ENCODE results near the gene CPNE2. TPM values are rescaled to one million over a fixed set of nuclear protein-coding genes. Genes with fewer than 3 reads are reported as not detected.

CPNE2 gene
- total and polyA plus RNA-seq, 4 donors = 6.8 to 14.6 (median 11.0) TPM

DNA sequence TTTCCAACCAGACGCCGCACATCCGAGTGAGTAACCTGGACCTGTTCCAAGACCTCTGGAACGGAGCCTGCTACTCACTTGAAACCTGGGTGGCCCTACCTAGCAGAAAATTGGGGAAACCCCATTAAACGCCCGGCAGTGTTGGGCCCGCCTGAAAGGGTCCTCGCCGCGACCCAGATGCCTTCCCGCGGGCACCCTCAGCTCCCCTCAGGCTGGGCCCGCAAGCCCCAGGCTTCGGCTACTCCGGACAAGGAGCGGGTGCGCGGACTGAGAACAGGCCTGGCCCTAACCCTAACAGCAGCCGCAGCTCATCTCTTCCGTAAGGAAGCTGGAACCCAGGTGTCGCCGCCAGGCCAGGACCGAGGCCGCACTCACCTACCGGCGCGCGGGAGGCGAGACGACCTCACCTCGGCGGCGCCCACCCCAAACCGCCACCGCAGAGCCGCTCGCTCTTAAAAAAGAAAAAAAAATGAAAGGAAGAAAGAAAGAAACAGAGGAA, 93.1 kb downstream of the CPNE2 start:
- Histone ChIP-seq H3K4me1 (ENCODE audit: control insufficient read depth in 4 of 4, insufficient read depth in 4 of 4, low read length in 3 of 4) (peaks cover 4 to 26% (median 15%) of the 10 kb centered on the region in 4 donors), H3K27me3 (ENCODE audit: control insufficient read depth in 4 of 4, insufficient read depth in 4 of 4, low read length in 3 of 4) (no peaks in the 10 kb centered on the region), H3K36me3 (ENCODE audit: control insufficient read depth in 4 of 4, insufficient read depth in 3 of 4, low read depth in 1 of 4, low read length in 3 of 4) (no peaks in the 10 kb centered on the region), H3K9me3 (ENCODE audit: control insufficient read depth in 4 of 4, low read length in 3 of 4) (no peaks in the 10 kb centered on the region), H3K9ac (ENCODE audit: low read depth in 1 of 2, low read length in 2 of 2) (peak overlapping the region; percentile 73 to 83), H3K27ac (ENCODE audit: low read depth in 1 of 2, low read length in 2 of 2) (peak overlapping the region; percentile 90), H3K4me3 (ENCODE audit: low read depth in 1 of 3, low read length in 3 of 3) (peak overlapping the region; percentile 87 to 95 (median 92))
- no peak for DNase-seq (ENCODE audit: low spot score)
- TF ChIP-seq, protein P1, sequence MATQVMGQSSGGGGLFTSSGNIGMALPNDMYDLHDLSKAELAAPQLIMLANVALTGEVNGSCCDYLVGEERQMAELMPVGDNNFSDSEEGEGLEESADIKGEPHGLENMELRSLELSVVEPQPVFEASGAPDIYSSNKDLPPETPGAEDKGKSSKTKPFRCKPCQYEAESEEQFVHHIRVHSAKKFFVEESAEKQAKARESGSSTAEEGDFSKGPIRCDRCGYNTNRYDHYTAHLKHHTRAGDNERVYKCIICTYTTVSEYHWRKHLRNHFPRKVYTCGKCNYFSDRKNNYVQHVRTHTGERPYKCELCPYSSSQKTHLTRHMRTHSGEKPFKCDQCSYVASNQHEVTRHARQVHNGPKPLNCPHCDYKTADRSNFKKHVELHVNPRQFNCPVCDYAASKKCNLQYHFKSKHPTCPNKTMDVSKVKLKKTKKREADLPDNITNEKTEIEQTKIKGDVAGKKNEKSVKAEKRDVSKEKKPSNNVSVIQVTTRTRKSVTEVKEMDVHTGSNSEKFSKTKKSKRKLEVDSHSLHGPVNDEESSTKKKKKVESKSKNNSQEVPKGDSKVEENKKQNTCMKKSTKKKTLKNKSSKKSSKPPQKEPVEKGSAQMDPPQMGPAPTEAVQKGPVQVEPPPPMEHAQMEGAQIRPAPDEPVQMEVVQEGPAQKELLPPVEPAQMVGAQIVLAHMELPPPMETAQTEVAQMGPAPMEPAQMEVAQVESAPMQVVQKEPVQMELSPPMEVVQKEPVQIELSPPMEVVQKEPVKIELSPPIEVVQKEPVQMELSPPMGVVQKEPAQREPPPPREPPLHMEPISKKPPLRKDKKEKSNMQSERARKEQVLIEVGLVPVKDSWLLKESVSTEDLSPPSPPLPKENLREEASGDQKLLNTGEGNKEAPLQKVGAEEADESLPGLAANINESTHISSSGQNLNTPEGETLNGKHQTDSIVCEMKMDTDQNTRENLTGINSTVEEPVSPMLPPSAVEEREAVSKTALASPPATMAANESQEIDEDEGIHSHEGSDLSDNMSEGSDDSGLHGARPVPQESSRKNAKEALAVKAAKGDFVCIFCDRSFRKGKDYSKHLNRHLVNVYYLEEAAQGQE (IDR thresholded peaks at IDR 0.05) = no peak
- no peak for TF ChIP-seq NR2F2 (IDR thresholded peaks at IDR 0.05)
- TF ChIP-seq JUND (IDR thresholded peaks at IDR 0.05) = no peak
- under 1% methylated on average over 37 of the region's 37 CpGs for WGBS

DNA sequence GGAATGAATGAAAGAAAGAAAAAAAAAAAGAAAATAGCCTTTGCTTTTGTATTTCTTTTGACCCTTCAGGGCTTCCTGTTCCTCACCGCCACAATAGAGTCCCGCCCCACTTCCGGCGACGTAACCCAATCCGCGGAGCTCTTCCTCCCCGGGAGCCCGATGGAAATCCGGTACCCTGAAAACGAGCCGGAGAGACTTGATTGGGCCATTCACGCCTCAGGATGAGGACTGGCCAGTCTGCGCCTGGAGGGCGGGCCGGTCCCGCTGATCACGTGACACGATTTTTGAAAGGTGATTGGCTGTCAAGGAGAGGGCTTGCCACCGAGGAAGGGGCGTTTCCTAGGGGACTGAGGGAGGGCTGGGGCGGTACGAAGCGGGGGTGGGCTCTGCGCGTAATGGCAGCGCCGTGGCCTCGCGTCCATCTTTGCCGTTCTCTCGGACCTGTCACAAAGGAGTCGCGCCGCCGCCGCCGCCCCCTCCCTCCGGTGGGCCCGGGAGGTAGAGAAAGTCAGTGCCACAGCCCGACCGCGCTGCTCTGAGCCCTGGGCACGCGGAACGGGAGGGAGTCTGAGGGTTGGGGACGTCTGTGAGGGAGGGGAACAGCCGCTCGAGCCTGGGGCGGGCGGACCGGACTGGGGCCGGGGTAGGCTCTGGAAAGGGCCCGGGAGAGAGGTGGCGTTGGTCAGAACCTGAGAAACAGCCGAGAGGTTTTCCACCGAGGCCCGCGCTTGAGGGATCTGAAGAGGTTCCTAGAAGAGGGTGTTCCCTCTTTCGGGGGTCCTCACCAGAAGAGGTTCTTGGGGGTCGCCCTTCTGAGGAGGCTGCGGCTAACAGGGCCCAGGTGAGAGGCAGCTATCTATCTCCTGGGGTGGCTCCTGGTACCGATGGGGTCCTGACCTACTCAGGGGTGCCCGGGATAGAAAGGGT, 93.8 kb downstream of the CPNE2 start, which contains the start of the genes PSME3IP1 and RSPRY1:
Gene PSME3IP1, minus strand, starts transcription at position 95 of the 927 bp plus-strand sequence. CDS start 12,185 bp downstream, outside the sequence.
Gene RSPRY1, plus strand, starts transcription at position 385 of the 927 bp plus-strand sequence. CDS start 18,330 bp downstream, outside the sequence.
- H3K4me1 ChIP-seq (ENCODE audit: control insufficient read depth in 4 of 4, insufficient read depth in 4 of 4, low read length in 3 of 4) = peaks cover 4 to 33% (median 15%) of the 10 kb centered on the region in 4 donors
- H3K9ac ChIP-seq (ENCODE audit: low read depth in 1 of 2, low read length in 2 of 2) = peak within 1 kb of the TSS; percentile 73 to 83
- peak within 1 kb of the TSS; percentile 91 to 93 for H3K27ac ChIP-seq (ENCODE audit: low read depth in 1 of 2, low read length in 2 of 2)
- no peaks in the 10 kb centered on the region for H3K36me3 ChIP-seq (ENCODE audit: control insufficient read depth in 4 of 4, insufficient read depth in 3 of 4, low read depth in 1 of 4, low read length in 3 of 4)
- TF ChIP-seq NR2F2 (IDR thresholded peaks at IDR 0.05) (no peak), YY1 (IDR thresholded peaks at IDR 0.05) (peak; percentile 98), JUND (IDR thresholded peaks at IDR 0.05) (peak in 1 of 2 donors; percentile 52), GABPA (IDR thresholded peaks at IDR 0.05 in 1 of 2, conservative IDR thresholded peaks at IDR 0.05 in 1 of 2) (peak; percentile 88 to 97), HNF4G (IDR thresholded peaks at IDR 0.05) (no peak), RXRA (IDR thresholded peaks at IDR 0.05) (peak in 1 of 2 donors; percentile 23), HNF4A (conservative IDR thresholded peaks at IDR 0.05) (peak in 1 of 2 donors; percentile 33), TAF1 (conservative IDR thresholded peaks at IDR 0.05) (no peak), EGR1 (IDR thresholded peaks at IDR 0.05; ENCODE audit: low read depth in 2 of 2) (peak; percentile 78 to 86), FOXA1 (IDR thresholded peaks at IDR 0.05) (no peak), RAD21 (IDR thresholded peaks at IDR 0.05) (peak in 1 of 2 donors; percentile 15), FOXA2 (IDR thresholded peaks at IDR 0.05) (no peak), SP1 (IDR thresholded peaks at IDR 0.05) (peak; percentile 87)
- TF ChIP-seq, protein P2, sequence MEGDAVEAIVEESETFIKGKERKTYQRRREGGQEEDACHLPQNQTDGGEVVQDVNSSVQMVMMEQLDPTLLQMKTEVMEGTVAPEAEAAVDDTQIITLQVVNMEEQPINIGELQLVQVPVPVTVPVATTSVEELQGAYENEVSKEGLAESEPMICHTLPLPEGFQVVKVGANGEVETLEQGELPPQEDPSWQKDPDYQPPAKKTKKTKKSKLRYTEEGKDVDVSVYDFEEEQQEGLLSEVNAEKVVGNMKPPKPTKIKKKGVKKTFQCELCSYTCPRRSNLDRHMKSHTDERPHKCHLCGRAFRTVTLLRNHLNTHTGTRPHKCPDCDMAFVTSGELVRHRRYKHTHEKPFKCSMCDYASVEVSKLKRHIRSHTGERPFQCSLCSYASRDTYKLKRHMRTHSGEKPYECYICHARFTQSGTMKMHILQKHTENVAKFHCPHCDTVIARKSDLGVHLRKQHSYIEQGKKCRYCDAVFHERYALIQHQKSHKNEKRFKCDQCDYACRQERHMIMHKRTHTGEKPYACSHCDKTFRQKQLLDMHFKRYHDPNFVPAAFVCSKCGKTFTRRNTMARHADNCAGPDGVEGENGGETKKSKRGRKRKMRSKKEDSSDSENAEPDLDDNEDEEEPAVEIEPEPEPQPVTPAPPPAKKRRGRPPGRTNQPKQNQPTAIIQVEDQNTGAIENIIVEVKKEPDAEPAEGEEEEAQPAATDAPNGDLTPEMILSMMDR (IDR thresholded peaks at IDR 0.05; ENCODE audit: low read depth, low read length, missing input control) = no peak
- TF ChIP-seq, protein P3, sequence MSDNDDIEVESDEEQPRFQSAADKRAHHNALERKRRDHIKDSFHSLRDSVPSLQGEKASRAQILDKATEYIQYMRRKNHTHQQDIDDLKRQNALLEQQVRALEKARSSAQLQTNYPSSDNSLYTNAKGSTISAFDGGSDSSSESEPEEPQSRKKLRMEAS (IDR thresholded peaks at IDR 0.05) = peak; percentile 61
- TF ChIP-seq, protein P4, sequence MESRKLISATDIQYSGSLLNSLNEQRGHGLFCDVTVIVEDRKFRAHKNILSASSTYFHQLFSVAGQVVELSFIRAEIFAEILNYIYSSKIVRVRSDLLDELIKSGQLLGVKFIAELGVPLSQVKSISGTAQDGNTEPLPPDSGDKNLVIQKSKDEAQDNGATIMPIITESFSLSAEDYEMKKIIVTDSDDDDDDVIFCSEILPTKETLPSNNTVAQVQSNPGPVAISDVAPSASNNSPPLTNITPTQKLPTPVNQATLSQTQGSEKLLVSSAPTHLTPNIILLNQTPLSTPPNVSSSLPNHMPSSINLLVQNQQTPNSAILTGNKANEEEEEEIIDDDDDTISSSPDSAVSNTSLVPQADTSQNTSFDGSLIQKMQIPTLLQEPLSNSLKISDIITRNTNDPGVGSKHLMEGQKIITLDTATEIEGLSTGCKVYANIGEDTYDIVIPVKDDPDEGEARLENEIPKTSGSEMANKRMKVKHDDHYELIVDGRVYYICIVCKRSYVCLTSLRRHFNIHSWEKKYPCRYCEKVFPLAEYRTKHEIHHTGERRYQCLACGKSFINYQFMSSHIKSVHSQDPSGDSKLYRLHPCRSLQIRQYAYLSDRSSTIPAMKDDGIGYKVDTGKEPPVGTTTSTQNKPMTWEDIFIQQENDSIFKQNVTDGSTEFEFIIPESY (IDR thresholded peaks at IDR 0.05) = peak; percentile 64
- TF ChIP-seq, protein P5, sequence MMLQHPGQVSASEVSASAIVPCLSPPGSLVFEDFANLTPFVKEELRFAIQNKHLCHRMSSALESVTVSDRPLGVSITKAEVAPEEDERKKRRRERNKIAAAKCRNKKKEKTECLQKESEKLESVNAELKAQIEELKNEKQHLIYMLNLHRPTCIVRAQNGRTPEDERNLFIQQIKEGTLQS (IDR thresholded peaks at IDR 0.05) = no peak
- TF ChIP-seq, protein P1 (IDR thresholded peaks at IDR 0.05) = peak; percentile 40
- peak within 1 kb of the TSS; percentile 87 to 95 (median 92) for H3K4me3 ChIP-seq (ENCODE audit: low read depth in 1 of 3, low read length in 3 of 3)
- peak; percentile 98 for DNase-seq (ENCODE audit: low spot score)
- WGBS = under 1% methylated on average over 64 of the region's 64 CpGs
- H3K9me3 ChIP-seq (ENCODE audit: control insufficient read depth in 4 of 4, low read length in 3 of 4) = no peaks in the 10 kb centered on the region
- no peaks in the 10 kb centered on the region for H3K27me3 ChIP-seq (ENCODE audit: control insufficient read depth in 4 of 4, insufficient read depth in 4 of 4, low read length in 3 of 4)
